ENCODE results near the gene MPPED1. TPM values are rescaled to one million over a fixed set of nuclear protein-coding genes. Genes with fewer than 3 reads are reported as not detected.

MPPED1 gene
- polyA plus RNA-seq, 3 donors = 0.49 to 1.2 (median 0.91) TPM

- DNase-seq = no peak
These were observed 35.1 kb downstream of the MPPED1 start for GRCh38 chr22:43446916-43447315.

GRCh38 chr22:43447380-43447779 lies 35.6 kb downstream of the MPPED1 start:
- no peak for DNase-seq

DNA sequence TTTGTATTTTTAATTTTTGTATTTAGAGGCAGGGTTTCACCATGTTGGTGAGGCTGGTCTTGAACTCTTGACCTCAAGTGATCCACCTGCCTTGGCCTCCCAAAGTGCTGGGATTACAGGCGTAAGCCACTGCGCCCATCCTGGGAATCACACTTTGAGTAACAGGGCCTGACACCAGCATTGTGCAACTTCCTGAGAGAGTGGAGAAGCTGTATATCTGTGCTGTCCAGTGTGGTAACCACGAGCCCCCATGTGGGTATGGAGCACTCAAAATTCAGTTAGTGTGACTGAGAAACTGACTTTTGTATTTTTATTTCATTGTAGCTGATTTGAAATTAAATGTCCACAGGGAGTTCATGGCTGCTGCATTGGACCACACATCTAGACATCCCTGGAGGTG lies 36.2 kb downstream of the MPPED1 start:
- DNase-seq = no peak

DNA sequence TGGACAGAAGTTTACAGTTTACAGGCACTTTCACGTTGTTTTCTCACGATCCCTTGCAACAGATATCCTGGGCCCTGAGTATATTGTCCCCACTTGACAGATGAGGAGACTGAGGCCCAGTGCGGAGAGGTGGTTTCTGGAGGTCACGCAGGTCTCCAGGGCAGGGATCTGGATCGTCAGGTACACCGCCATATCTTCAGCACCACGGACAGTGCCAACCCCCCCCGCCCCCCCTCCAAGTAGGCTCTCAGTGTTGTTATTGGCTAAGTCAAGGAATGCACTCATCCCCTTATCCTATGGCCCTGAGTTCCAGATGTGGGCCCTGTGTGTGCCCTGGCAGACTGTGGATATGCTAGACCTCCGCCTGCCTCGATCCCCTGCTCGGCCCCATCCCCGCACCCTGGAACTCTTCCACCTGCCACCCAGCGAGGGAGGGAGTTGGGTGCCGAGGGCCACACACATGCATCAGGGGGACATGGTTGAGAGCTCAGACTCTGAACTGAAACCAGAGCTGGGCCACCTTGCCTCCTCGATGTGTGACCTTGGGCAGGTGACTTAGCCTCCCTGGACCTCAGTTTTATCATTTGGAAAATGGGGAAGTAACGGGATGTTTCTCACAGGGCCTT lies 37.5 kb downstream of the MPPED1 start:
- no peak for DNase-seq

- DNase-seq = no peak
These were observed 38.0 kb downstream of the MPPED1 start for GRCh38 chr22:43449831-43450225.

DNA sequence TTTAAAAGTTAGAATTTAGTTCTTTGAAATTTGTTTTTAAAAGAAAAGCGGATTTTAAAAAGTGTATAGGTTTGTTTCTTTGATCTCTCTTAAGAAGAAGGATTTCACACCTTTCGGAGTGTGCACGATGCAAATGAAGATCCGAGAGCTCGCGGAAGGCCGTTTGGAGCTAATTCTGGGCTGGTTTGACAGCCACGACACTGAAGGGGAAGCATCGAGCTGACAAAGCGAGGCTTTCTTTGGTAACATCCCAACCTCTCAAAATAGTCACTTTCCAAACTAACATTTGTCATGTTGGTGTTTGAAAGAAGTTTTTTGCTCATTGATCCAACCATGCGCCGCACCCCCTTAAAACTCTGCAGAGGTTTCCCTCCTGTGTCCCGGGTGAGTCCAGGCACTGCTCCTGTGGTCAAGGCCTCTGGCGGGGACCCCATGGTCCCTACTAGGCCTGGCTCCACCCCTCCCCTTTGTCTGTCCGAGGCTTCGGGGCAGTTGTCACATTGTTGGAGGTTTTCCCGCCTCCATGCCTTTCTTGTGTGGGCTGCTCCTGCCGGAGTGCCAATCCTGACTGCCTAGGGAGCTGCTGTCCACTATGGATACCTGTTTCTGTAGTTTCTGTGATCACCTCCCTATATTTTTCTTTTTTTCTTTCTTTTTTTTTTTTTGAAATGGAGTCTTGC lies 39.7 kb downstream of the MPPED1 start:
- no peak for DNase-seq

DNA sequence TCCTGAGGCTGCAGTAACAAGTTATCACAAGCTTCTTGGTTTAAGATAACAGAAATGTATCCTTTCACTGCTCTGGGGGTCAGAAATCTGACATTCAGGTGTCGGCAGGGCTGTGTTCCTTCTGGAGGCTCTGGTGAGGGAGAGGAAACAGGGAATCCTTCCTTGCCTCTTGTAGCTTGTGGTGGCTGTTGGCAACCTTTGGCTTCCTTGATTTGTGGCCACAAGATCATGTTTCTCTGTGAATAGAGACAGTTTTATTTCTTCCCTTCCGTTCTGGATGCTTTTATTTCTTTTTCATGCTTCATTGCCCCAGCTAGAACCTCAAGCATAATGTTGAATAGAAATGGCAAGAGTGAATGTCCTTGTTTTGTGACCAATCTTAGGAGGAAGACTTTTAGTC lies 44.0 kb downstream of the MPPED1 start:
- DNase-seq = peak; percentile 61

- no peak for DNase-seq
These were observed 45.2 kb downstream of the MPPED1 start for GRCh38 chr22:43457002-43457401.

DNA sequence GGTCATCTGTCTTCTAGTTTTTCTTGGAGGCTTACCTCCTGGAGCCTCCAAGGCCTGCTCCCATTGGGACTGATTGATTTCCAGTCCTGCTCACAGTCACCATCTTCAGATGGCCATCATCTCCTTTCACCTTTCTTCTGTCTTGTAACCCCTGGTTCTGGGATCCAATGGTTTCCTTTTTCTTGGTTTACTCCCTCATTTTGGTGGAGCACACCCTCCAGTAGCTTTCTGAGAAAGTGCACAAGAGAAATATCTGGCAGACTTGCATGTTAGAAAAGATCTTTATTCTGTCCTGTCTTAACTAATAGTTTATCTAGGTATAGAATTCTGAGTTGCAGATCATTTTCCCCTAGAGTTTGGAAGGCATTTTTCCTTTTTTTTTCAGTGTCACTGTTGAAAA lies 50.9 kb downstream of the MPPED1 start:
- DNase-seq = no peak

DNA sequence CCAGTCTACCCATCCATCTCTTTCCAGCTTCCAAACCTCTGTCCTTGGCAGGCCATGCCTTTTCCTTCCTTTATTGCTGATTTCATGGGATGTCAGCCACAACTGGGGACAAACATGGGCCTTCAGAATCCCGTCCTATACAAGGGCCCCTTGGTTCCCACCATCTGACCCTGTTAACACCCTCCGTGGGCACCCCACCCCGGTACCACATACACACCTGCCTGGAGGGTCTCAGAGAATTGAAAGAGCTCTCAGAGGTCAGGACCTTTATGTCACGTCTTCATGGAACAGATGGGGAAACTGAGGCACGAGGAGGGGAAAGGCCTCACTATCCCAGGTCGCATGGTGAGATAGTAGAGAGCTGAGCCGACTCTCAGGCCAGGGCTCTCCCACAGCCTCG lies 53.0 kb downstream of the MPPED1 start:
- no peak for DNase-seq

- DNase-seq = no peak
These were observed 53.6 kb downstream of the MPPED1 start for GRCh38 chr22:43465291-43466015.

- no peak for DNase-seq
These were observed 54.9 kb downstream of the MPPED1 start for GRCh38 chr22:43466710-43467109.

DNA sequence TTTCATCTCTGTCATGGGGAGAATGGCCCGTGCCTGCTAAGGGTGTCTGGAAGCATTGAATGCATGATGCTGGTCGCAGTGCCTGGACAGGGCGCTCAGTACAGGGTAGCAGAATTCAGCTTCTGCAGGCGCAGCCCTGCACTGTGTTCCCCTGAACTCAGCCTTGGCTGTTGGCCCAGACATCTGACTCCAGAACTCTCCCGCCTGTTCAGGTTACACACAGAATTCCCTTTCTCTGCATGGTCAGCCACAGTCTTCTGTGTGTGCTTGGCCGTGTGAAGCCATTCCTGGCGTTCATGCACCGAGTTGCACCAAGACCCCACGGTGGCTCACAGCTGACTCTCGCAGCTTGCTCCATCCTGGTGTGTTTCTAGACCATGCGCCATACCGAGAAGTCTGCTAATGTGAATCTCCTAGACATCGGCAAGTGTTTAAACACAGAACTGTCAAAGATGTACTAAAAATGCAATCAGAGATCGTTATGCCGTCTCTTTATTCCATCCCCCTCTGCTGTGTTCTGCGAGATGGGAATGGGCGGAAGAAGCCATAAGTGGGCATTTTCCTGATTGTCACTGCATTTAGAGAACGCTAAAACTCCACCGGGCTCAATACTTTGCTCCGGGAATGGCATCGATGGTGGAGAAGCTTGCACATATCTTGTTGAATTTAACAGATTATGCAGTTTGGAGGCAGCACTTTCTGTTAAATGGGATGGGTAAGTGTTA lies 55.6 kb downstream of the MPPED1 start:
- peak; percentile 71 for DNase-seq

DNA sequence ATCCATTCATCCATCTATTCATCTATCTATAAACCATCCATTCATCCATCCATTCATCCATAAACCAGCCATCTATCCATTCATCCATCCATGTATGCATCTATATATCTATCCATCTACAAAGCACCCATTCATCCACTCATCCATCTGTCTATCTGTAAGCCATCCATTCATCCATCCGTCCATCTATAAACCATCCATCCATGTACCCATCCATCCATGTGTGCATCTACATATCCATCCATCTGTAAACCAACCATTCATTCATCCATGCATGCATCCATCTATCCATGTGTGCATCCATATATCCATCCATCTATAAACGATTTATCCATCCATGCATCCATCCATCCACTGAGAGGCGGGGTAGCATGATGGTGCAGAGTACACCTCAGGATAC lies 58.4 kb downstream of the MPPED1 start:
- no peak for DNase-seq

GRCh38 chr22:43470941-43471585 lies 59.2 kb downstream of the MPPED1 start:
- no peak for DNase-seq

DNA sequence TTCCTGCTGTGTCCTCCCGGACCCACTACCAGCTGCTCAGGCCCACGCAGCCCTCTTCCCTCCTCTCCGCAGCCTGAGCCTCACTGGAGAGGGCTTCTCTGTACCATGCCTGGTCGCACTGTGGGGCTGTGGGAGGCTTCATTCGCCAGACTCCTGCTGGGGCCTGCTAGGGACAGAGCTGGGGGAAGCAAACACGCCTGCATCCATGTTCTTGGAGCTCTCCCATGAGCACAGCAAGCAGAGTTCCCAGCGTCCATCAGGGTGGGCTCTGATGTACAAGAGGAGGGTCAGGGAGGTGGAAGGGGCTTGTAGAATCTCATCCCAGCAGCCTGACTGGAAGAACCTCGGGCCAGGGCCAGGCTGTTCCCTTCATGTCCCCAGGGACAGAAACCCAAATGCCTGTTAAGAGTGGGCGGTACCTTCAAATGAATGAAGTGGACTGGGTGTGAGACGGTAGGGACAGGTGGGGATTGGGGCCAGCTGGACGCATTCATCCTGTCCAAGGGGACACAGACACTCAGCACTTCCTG lies 59.9 kb downstream of the MPPED1 start:
- no peak for DNase-seq

DNA sequence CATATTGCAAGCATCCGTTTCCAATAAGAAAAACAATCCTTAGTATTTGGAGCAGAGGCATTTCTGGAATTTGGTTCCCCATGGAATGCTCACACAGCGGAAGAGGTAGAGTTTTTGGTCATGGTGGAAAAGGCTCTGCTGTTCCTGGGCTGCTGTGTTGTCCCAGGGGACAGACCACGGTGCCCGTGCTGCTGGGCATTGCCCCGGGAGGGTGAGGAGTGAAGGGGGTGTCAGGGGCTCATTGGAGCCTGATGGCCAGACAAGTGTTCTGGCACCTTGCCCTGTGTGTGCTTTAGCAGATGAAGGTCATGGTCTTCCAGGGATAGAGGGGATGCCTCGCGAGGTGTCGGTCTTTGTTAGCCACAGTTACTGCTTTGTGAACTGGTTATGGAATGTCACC lies 61.2 kb downstream of the MPPED1 start:
- no peak for DNase-seq

- no peak for DNase-seq
These were observed 61.6 kb downstream of the MPPED1 start for GRCh38 chr22:43473441-43473840.

- DNase-seq = no peak
These were observed 62.6 kb downstream of the MPPED1 start for GRCh38 chr22:43474161-43475101.

DNA sequence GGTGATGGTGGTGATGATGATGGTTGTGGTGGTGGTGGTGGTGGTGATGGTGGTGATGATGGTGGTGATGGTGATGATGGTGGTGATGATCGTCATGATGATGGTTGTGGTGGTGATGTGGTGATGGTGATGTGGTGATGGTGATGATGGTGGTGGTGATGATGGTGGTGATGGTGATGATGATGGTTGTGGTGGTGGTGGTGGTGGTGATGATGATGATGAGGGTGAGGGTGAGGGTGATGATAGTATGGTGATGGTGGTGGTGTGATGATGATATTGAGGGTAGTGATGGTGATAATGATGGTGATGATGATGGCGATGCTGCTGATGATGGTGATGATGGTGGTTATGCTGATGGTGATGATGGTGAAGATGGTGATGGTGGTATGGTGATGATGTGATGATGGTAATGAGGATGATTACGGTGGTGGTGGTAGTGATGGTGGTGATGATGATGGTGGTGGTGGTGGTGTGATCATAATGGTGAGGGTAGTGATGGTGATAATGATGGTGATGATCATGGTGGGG lies 63.8 kb downstream of the MPPED1 start:
- DNase-seq = no peak

Measured in renal pelvis (tissue), 4 donors.